Measurements from ENCODE around the gene EBPL.

GRCh38 chr13:49638744-49639072 is 52.6 kb downstream of the EBPL start:
- TF ChIP-seq EP300 (IDR thresholded peaks at IDR 0.05) (no peak), CTCF (IDR thresholded peaks at IDR 0.05) (no peak), POLR2A (IDR thresholded peaks at IDR 0.05; ENCODE audit: low read depth) (no peak)
